Thyroid gland (tissue), 4 donors: ENCODE measurements around the gene ATP1A2.

Experiments
- CTCF ChIP-seq, 6 experiments: fragments of 200-600 bp in 3 of 6; fragments of 450-650 bp in 3 of 6; sonication (generic) in 3 of 6; IDR thresholded peaks; one replicate each; pipeline ENCODE4 v1.5.1; 2016 to 2019; ENCODE audit warnings: antibody characterized with exemption in 6 of 6, mild to moderate bottlenecking in 2 of 6, inconsistent platforms in 1 of 6, moderate library complexity in 1 of 6
- POLR2A ChIP-seq, 2 donors: fragments of 450-650 bp; IDR thresholded peaks; one replicate each; pipeline ENCODE4 v1.6.1; 2017; ENCODE audit warnings: antibody characterized with exemption in 2 of 2, mild to moderate bottlenecking in 2 of 2, moderate library complexity in 1 of 2

GRCh38 chr1:160093069-160093395, 22.5 kb upstream of the ATP1A2 start:
- TF ChIP-seq CTCF (IDR thresholded peaks at IDR 0.05): no peak
- no peak for TF ChIP-seq POLR2A (IDR thresholded peaks at IDR 0.05)
